ENCODE measurements around the gene MGA. TPM values are rescaled to one million over a fixed set of nuclear protein-coding genes. Genes with fewer than 3 reads are reported as not detected.
"Not testable (repeated sequence)": the region's sequence is repeated elsewhere in the genome, so short reads cannot be mapped to it uniquely, and the experiment has no call there.

MGA gene
- polyA plus RNA-seq, 4 donors, result 26.8 to 37.2 (median 34.3) TPM

DNA sequence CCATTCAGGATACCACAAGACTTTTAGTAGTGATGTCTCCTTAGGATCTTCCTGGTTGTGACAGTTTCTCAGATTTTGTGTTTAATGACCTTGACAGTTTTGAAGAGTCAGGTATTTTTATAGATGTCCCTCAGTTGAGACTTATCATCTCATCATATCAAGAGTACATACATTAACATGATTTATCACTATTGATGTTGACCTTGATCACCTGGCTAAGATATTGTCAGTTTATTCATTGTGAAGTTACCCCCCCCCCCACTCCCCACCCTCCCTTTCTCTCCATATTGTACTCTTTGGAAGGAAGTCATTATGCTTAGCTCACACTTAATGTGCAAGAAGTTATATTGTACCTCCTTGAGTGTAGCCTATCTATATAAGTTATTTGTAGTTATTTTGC, 42.9 kb downstream of the MGA start:
- no peak for DNase-seq (ENCODE audit: low read depth in 4 of 4, low spot score in 3 of 4)

GRCh38 chr15:41713047-41713446, 52.8 kb downstream of the MGA start:
- DNase-seq (ENCODE audit: low read depth in 4 of 4, low spot score in 3 of 4), result no peak

DNA sequence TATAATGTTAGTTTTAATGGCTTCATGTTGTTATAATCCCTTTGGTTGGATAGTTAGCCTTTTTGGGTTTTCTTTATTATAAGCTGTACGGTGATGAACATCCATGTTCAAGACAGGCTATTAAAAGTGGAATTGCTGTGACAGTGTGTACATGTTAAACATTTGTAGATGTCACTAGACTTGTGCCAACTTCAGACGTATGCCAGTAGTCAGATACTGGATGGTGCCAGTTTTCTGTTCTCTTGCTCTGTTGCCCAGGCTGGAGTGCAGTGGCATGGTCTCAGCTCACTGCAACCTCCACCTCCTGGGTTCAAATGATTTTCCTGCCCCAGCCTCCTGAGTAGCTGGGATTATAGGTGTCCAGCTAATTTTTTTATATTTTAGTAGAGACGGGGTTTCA, 54.1 kb downstream of the MGA start:
- DNase-seq (ENCODE audit: low read depth in 4 of 4, low spot score in 3 of 4), result no peak

GRCh38 chr15:41716864-41717263, 56.7 kb downstream of the MGA start:
- DNase-seq (ENCODE audit: low read depth in 4 of 4, low spot score in 3 of 4), result no peak

- no peak for DNase-seq (ENCODE audit: low read depth in 4 of 4, low spot score in 3 of 4)
Observed at GRCh38 chr15:41727143-41727542, 66.9 kb downstream of the MGA start.

DNA sequence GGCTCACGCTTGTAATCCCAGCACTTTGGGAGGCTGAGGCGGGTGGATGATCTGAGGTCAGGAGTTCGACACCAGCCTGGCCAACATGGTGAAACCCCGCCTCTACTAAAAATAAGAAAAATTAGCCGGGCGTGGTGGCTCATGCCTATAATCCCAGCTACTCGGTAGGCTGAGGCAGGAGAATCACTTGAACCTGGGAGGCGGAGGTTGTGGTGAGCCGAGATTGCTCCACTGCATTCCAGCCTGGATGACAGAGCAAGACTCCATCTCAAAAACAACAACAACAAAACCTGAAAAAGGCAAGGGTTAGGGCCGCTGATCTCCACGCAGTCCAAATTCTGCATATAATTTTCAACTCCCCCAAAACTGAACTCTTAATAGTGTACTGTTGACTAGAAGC, 67.9 kb downstream of the MGA start:
- DNase-seq (ENCODE audit: low read depth in 4 of 4, low spot score in 3 of 4), result not testable (repeated sequence)

GRCh38 chr15:41730543-41730942, 70.3 kb downstream of the MGA start:
- DNase-seq (ENCODE audit: low read depth in 4 of 4, low spot score in 3 of 4), result no peak

- no peak for DNase-seq (ENCODE audit: low read depth in 4 of 4, low spot score in 3 of 4)
Observed at GRCh38 chr15:41732483-41732882, 72.3 kb downstream of the MGA start.

DNA sequence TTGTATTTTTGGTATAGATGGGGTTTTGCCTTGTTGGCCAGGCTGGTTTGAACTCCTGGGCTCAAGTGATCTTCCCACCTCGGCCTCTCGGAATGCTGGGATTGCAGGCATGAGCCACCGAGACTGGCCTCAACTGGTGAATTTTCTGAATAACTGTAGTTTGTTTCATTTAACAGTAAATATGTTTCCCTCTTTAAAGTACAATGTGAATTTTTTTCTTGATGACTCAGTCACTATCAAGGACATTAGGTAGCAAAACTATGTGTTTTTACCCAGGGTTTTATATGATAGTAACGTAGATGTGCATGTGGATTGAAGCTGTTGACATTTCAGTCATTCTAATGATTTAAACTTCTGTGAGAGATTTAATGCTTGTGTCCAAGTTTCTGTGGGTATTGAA, 73.9 kb downstream of the MGA start:
- no peak for DNase-seq (ENCODE audit: low read depth in 4 of 4, low spot score in 3 of 4)

DNA sequence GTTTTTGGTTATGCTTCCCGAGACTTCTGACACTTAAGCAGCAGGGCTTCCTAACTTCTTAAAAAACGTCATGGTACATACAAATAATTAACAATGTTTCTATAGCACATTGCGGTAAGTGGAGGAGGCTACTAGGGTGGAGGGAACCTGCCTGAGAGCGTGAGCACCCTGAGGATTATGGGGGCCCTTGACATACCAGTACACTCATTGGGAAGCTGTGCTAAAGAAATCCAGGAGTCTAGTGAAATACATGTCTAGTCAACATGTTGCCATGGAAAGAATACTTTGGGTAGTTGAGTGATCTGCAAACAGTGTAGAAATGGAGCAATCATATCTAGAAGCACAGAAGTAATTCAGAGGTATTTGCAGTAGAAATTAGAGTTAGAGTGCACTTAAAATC, 74.8 kb downstream of the MGA start:
- DNase-seq (ENCODE audit: low read depth in 4 of 4, low spot score in 3 of 4), result no peak

GRCh38 chr15:41735492-41735891, 75.3 kb downstream of the MGA start:
- not testable (repeated sequence) for DNase-seq (ENCODE audit: low read depth in 4 of 4, low spot score in 3 of 4)

DNA sequence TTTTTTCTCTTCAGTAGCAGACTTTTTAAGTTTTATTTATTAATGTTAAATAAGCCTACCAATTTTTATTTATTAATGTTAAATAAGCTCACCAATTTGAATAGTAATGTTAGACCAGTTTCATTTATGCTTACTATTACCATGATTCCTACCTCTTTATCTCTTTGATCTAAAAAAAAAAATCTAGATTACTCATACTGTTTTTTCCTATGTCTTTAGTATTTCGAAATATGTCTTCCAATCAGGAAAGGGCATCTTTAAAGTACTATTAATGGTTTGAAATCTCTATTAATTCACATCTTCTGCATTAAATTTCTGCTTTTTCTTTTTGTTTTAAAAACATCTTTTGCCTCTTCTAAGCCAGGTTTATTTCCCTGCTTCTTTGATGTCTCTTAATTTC, 86.6 kb downstream of the MGA start:
- DNase-seq (ENCODE audit: low read depth in 4 of 4, low spot score in 3 of 4), result no peak

DNA sequence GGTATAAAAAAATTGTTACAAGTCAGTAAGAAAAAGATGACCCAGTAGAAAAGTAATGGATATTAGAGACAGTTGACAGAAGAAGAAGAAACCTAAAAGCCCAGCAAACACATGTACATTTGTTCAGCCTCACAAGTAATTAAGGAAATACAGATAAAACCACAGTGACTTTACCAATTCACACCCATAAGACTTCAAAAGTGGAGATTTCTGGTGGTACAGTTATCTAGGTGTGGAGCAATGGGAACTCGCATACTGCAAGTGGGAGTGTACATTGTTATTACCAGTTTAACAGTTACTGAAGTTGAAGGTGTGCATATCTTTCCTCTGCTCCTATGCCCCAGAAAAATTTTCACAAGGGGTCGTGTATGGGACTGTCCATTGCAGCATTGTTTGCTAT, 96.0 kb downstream of the MGA start:
- no peak for DNase-seq (ENCODE audit: low read depth in 4 of 4, low spot score in 3 of 4)

GRCh38 chr15:41772720-41773331, 112.6 kb downstream of the MGA start:
- peak in 2 of 4 donors; percentile 35 to 47 for DNase-seq (ENCODE audit: low read depth in 4 of 4, low spot score in 3 of 4)

GRCh38 chr15:41773332-41773728, 113.1 kb downstream of the MGA start:
- no peak for DNase-seq (ENCODE audit: low read depth in 4 of 4, low spot score in 3 of 4)

DNA sequence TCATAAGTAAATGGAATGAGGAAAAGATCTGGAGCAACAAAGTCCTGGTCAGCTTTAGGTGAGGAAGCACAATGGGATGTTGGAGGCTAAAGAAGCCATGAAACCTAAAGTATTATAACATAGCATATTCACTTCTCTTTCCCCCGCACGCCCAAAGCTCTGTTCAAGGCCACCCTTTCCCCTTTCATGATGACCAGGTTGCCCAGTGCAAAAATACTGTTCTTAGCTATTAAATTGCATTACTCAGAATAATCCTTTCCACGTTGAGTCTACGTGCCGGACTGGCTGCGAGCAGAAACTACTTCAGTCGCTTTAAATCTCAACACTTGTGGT, 113.5 kb downstream of the MGA start:
- no peak for DNase-seq (ENCODE audit: low read depth in 4 of 4, low spot score in 3 of 4)

DNA sequence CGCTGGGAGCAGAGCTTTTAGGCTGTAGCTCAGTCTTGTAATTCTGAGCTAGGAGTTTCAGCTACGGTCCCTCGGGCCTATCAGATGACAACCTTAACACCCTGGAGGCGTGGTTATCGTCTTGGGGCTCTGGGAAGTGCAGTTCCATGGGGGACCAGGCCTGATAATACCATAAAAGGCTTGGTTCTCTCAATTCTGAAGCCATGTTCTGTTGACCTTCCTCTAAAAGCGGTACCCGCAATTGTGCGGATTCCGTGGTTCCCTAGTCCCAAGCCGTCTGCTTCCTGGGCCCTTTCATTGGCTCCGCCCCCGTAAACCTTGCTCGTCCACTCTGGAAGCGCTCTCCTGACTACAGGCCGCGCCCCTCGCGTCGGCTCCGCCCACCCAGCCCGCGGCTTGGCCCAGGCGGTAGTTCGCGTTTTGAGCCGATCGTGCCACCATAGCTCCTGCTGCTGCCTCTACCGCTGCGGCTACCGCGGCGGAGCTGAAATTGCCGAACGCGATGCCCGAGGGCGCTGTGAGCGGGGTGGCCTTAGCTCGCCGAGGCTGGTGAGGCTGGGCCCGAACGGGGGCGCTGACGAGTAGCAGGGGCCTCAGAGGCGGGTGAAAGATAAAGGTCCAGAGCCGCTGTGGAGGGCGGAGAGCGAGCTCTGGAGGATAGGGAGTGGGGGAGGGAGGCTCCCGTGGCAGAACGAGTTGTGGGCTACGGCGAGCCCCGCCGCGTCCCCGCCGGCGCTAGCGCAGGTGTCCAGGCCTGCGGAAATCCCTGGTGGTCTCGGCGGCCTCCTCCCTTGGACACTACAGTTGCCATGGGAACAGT, 114.1 kb downstream of the MGA start, which contains the start of gene MAPKBP1:
MAPKBP1 (plus strand) TSS at position 423 of the 820 bp plus-strand sequence. CDS start 792 bp downstream, outside the sequence.
- DNase-seq (ENCODE audit: low read depth in 4 of 4, low spot score in 3 of 4), result peak; percentile 93 to 97 (median 96)

GRCh38 chr15:41774882-41775417, 114.7 kb downstream of the MGA start:
- no peak for DNase-seq (ENCODE audit: low read depth in 4 of 4, low spot score in 3 of 4)

GRCh38 chr15:41775651-41776050, 115.4 kb downstream of the MGA start:
- no peak for DNase-seq (ENCODE audit: low read depth in 4 of 4, low spot score in 3 of 4)

DNA sequence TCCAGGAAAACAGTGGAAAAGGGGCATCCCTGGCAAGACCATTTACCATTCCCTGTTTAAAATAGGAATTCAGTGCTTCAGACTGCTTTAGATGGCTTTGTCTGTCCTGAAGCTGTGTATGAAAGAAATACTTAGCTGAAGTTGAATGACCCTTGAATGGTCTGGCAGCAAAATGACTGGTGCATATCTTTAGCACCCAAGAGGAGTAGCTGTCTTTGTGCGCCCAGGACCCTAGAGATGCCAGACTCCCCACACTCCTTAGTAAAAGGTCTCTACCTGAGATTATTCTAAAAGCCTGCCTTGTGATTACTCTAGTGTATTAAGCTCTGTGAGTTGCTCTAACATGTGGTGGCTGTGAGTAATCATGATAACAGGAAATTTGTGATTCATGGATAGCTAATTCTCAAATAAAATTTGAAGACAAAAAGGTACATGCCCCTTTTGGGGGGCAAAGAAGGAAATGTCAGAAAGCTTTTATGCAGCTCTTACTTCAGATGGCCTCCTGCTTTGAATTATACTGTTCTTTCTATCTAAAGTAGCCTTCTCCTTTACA, 117.3 kb downstream of the MGA start:
- no peak for DNase-seq (ENCODE audit: low read depth in 4 of 4, low spot score in 3 of 4)

GRCh38 chr15:41778521-41778920, 118.3 kb downstream of the MGA start:
- DNase-seq (ENCODE audit: low read depth in 4 of 4, low spot score in 3 of 4), result no peak

DNA sequence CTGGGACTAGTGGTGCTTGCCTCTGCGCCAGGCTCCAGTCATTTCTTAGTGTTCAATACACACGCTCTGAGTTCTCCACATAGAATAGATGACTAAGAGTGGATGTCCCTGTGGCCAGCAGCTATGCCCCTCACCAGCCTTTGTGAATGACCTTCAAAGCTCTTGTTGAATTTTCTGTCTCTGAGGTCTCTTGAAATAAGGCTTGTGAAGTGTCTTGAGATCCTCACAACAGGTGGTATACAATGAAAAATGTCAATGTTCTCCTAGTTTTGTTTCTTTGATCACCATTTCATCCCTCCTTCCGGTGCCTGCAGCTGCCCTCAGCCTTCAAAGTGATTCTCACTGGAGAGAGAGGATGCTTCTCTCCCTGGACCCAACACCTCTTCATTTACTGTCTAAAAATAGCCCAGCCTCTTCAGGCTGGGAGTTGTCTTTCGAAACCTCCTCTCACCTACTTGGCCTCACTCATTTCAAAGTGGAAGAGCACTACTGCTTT, 119.5 kb downstream of the MGA start:
- DNase-seq (ENCODE audit: low read depth in 4 of 4, low spot score in 3 of 4), result no peak

Measured in left renal pelvis (tissue), 4 donors.